NB4 (cell line): ENCODE measurements around the gene ITSN1.
"Not testable (repeated sequence)": the region's sequence is repeated elsewhere in the genome, so short reads cannot be mapped to it uniquely, and the experiment has no call there.

Source experiments
- DNase-seq: peaks from one replicate; pipeline ENCODE4 v3.0.0; 2010; ENCODE audit warnings: low read depth
- H3K4me3 ChIP-seq: one replicate; pipeline ENCODE4 v1.5.1; 2011; ENCODE audit warnings: mild to moderate bottlenecking, low read depth, low read length, moderate library complexity
- MYC ChIP-seq: IDR thresholded peaks from 2 replicates; pipeline ENCODE4 v1.6.1; 2011; ENCODE audit warnings: low read depth, low read length
- POLR2A ChIP-seq: IDR thresholded peaks from 2 replicates; pipeline ENCODE4 v1.6.1; 2011; ENCODE audit warnings: mild to moderate bottlenecking; ENCODE audit not compliant: insufficient read length; ENCODE audit errors: extremely low read depth
- TF ChIP-seq, protein P1 (sequence below): IDR thresholded peaks from 2 replicates; pipeline ENCODE4 v1.6.1; 2011; ENCODE audit warnings: low read depth, low read length
- TF ChIP-seq, protein P2 (sequence below): IDR thresholded peaks from one replicate; pipeline ENCODE4 v1.5.1; 2012; ENCODE audit warnings: low read depth, low read length

The ITSN1 gene

DNA sequence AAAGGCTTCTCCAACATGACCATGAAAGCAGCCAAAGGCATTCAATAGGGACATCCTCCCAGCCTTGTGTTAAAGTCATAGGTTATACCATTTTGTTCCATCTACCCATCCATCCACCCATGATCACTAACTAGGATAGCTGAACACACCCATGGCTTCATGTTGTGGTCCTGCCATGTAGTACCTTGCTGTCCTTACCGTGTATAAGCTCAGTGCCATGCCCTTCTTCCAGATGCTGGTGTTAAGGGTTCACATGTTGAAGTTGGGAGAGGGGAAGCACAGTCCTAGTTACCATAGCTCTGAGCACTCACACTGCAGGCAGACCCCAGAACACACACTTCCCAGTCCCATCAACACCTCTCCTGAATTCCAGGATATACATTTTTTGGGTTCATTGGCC is 221.8 kb downstream of the ITSN1 start:
- TF ChIP-seq MYC (no peak), POLR2A (no peak)
- TF ChIP-seq, protein P1, sequence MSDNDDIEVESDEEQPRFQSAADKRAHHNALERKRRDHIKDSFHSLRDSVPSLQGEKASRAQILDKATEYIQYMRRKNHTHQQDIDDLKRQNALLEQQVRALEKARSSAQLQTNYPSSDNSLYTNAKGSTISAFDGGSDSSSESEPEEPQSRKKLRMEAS: no peak
- TF ChIP-seq, protein P2, sequence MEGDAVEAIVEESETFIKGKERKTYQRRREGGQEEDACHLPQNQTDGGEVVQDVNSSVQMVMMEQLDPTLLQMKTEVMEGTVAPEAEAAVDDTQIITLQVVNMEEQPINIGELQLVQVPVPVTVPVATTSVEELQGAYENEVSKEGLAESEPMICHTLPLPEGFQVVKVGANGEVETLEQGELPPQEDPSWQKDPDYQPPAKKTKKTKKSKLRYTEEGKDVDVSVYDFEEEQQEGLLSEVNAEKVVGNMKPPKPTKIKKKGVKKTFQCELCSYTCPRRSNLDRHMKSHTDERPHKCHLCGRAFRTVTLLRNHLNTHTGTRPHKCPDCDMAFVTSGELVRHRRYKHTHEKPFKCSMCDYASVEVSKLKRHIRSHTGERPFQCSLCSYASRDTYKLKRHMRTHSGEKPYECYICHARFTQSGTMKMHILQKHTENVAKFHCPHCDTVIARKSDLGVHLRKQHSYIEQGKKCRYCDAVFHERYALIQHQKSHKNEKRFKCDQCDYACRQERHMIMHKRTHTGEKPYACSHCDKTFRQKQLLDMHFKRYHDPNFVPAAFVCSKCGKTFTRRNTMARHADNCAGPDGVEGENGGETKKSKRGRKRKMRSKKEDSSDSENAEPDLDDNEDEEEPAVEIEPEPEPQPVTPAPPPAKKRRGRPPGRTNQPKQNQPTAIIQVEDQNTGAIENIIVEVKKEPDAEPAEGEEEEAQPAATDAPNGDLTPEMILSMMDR: no peak
- no peak for DNase-seq
- H3K4me3 ChIP-seq: no peak overlapping the region

DNA sequence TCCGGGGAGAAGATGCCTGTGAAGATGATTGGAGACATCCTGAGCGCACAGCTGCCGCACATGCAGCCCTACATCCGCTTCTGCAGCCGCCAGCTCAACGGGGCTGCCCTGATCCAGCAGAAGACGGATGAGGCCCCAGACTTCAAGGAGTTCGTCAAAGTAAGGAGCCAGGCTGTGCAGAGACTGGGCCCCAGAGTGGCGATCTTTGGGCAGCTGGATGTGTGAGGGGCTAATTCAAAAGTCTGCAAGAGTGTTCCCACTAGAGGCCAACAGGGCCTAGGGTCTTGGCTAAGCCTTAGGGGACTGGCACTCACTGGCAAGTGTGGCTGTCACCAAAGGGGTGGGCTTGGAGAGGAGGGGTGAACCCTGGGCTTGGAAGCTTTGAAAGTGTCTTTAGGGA is 222.9 kb downstream of the ITSN1 start:
- TF ChIP-seq POLR2A (no peak), MYC (no peak)
- TF ChIP-seq, protein P2: no peak
- TF ChIP-seq, protein P1: no peak
- H3K4me3 ChIP-seq: no peak overlapping the region
- DNase-seq: no peak

DNA sequence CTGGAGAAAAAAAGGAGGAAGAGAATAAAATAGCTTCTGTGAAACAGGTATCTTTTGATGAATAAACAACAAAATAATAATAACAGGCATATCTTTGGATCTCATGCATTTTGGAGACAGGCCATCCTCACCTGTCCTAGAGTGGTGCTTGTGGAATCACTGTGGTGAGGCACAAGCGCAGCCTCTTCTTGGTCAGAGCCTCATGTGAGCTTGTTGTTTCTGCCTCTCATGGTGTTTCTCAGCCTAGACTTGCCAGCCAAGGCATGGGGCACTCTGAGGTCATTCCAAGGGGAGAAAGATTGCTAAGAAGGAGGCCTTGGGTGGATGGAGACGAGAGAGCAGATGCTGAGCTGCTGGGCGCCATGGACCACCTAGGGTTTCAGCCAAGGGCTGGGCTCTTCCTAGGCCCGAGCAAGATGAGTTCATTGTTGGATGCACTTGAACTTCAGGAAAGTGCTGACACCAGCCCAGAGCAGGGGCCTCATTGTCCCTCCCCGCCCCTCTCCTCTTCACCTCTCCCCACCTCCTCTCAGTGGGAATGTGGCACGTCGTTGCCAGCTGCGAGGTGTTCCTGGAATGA is 223.8 kb downstream of the ITSN1 start:
- TF ChIP-seq, protein P2: no peak
- TF ChIP-seq MYC: no peak
- TF ChIP-seq POLR2A: no peak
- TF ChIP-seq, protein P1: no peak
- no peak overlapping the region for H3K4me3 ChIP-seq
- DNase-seq: no peak

DNA sequence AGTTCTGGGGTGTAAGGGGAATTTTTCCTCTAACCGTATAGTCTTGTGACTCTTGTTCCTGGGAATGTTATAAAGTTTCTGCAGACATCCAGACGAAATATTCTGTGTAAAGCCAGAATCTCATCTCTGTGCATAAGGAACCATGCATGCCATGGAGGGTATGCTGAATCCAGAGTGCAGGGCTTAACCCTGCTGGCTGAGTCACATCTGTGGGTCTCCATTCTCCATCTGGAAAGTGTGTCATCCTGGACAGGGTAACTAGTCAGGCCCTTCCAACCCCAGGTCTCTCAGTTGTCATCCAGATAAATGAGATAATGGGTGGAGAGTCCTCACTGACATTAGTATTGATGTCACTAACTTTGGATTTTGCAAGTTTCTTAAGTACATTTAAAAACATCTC is 224.5 kb downstream of the ITSN1 start:
- TF ChIP-seq, protein P1: no peak
- TF ChIP-seq MYC (no peak), POLR2A (no peak)
- TF ChIP-seq, protein P2: no peak
- no peak for DNase-seq
- no peak overlapping the region for H3K4me3 ChIP-seq

DNA sequence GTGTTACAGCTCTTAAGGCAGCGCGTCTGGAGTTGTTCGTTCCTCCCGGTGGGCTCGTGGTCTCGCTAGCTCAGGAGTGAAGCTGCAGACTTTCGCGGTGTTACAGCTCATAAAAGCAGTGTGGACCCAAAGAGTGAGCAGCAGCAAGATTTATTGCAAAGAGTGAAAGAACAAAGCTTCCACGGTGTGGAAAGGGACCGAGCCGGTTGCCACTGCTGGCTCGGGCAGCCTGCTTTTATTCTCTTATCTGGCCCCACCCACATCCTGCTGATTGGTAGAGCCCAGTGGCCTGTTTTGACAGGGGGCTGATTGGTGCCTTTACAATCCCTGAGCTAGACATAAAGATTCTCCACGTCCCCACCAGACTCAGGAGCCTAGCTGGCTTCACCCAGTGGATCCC is 225.6 kb downstream of the ITSN1 start:
- not testable (repeated sequence) for DNase-seq, H3K4me3 ChIP-seq

GRCh38 chr21:33869873-33870272 is 227.6 kb downstream of the ITSN1 start:
- no peak for DNase-seq

More at GRCh38 chr21:33869873-33870272, 227.6 kb downstream of the ITSN1 start:
- TF ChIP-seq MYC: no peak
- TF ChIP-seq, protein P1: no peak
- no peak for TF ChIP-seq POLR2A
- TF ChIP-seq, protein P2: no peak
- no peak overlapping the region for H3K4me3 ChIP-seq
